ENCODE measurements around the gene DAB1.

DAB1 gene

GRCh38 chr1:57423656-57424211 lies at the start of gene DAB1:
Gene DAB1, minus strand, starts transcription at chr1:57424060. Its CDS starts 133,030 bp downstream, at chr1:57291030.
- DNase-seq, result peak; percentile 8

- no peak for DNase-seq
These were observed 49.6 kb upstream of the DAB1 start for GRCh38 chr1:57473448-57473847.

GRCh38 chr1:57471995-57472394 lies 48.1 kb upstream of the DAB1 start:
- DNase-seq, result no peak

GRCh38 chr1:57470036-57470435 lies 46.2 kb upstream of the DAB1 start:
- DNase-seq, result no peak

- no peak for DNase-seq
These were observed 45.0 kb upstream of the DAB1 start for GRCh38 chr1:57468641-57469523.

- no peak for DNase-seq
These were observed 44.0 kb upstream of the DAB1 start for GRCh38 chr1:57467830-57468229.

GRCh38 chr1:57464756-57465155 lies 40.9 kb upstream of the DAB1 start:
- DNase-seq, result no peak

- DNase-seq, result no peak
These were observed 39.5 kb upstream of the DAB1 start for GRCh38 chr1:57463343-57463742.

GRCh38 chr1:57461405-57461804 lies 37.5 kb upstream of the DAB1 start:
- no peak for DNase-seq

GRCh38 chr1:57451516-57451915 lies 27.7 kb upstream of the DAB1 start:
- no peak for DNase-seq

GRCh38 chr1:57450981-57451380 lies 27.1 kb upstream of the DAB1 start:
- no peak for DNase-seq

- peak; percentile 4 for DNase-seq
These were observed 23.7 kb upstream of the DAB1 start for GRCh38 chr1:57447551-57447950.

- no peak for DNase-seq
These were observed 19.1 kb upstream of the DAB1 start for GRCh38 chr1:57443004-57443403.

- DNase-seq, result no peak
These were observed 16.2 kb upstream of the DAB1 start for GRCh38 chr1:57440096-57440495.

GRCh38 chr1:57431400-57431799 lies 7.5 kb upstream of the DAB1 start:
- no peak for DNase-seq

GRCh38 chr1:57424231-57425027 lies 569 bp upstream of the DAB1 start:
- peak; percentile 21 for DNase-seq

- no peak for DNase-seq
These were observed 665 bp downstream of the DAB1 start for GRCh38 chr1:57423135-57423655.

- DNase-seq, result peak; percentile 4
These were observed 1.4 kb downstream of the DAB1 start for GRCh38 chr1:57422271-57423134.

GRCh38 chr1:57421806-57422205 lies 2.1 kb downstream of the DAB1 start:
- no peak for DNase-seq

- no peak for DNase-seq
These were observed 2.7 kb downstream of the DAB1 start for GRCh38 chr1:57420981-57421785.

- no peak for DNase-seq
These were observed 4.9 kb downstream of the DAB1 start for GRCh38 chr1:57418971-57419370.

GRCh38 chr1:57411262-57411661 lies 12.6 kb downstream of the DAB1 start:
- no peak for DNase-seq
